KOPT-K1 (cell line): ENCODE results near the gene PPDPF.

ENCODE experiments used
- H3K27ac ChIP-seq: fragments of 200-600 bp; sonication (generic); 2 replicates; pipeline ENCODE4 v1.5.1; 2016; ENCODE audit warnings: antibody characterized with exemption, mild to moderate bottlenecking, low read depth, low read length; ENCODE audit not compliant: poor library complexity, severe bottlenecking
- H3K36me3 ChIP-seq: fragments of 200-600 bp; sonication (generic); 2 replicates; pipeline ENCODE4 v1.5.1; 2017; ENCODE audit warnings: antibody characterized with exemption, mild to moderate bottlenecking, low read length, moderate library complexity; ENCODE audit not compliant: insufficient read depth
- H3K9me3 ChIP-seq: fragments of 200-600 bp; sonication (generic); 2 replicates; pipeline ENCODE4 v1.5.1; 2017; ENCODE audit warnings: antibody characterized with exemption, low read length, mild to moderate bottlenecking; ENCODE audit not compliant: insufficient read depth, poor library complexity, severe bottlenecking

The PPDPF gene

DNA sequence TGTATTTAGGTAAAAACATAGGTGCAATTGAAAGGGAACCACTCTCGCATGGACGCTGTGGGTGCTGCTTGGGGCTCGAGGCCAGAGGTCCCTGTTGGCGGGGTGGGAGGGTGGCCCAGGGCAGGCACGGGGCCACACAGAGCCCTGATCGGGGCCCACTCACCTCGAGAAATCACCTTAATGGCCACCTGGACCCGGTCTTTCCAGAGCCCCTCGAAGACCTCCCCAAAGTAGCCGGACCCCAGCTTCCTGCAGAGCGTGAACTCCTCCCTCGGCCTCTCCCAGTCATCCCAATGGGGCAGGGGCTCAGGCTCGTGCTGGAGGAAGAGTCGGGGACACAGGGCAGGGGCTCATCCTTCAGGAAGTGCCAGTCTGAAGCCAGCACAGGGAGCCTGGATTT is 12.8 kb downstream of the PPDPF start:
- Histone ChIP-seq H3K27ac (no peak overlapping the region), H3K36me3 (no peaks in the 10 kb centered on the region), H3K9me3 (no peaks in the 10 kb centered on the region)

DNA sequence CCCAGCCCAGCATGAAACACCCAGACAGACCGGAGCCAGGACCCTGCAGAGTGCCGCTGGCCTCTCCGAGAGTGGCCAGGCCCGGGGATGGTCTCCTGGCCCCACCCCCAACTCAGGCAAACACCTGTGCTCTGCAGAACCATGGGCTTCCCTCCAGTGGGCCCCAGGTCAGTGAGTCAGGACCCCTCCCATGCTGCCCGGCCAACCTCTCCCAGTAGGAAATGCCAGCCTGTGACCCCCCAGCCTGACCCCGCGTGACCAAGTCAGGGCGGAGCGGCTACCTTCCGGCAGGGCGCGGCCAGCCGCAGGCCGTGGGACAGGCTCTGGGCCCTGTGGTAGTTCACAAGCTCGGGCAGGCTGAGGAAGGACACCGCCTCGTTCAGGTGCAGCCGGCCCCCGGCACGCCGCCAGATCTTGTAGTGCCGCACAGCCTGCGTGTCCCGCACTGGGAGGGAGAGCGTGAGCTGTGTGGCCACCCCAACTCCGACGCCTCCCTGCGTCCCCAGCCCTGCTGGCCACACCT is 13.4 kb downstream of the PPDPF start:
- Histone ChIP-seq H3K27ac (no peak overlapping the region), H3K36me3 (no peaks in the 10 kb centered on the region), H3K9me3 (no peaks in the 10 kb centered on the region)

DNA sequence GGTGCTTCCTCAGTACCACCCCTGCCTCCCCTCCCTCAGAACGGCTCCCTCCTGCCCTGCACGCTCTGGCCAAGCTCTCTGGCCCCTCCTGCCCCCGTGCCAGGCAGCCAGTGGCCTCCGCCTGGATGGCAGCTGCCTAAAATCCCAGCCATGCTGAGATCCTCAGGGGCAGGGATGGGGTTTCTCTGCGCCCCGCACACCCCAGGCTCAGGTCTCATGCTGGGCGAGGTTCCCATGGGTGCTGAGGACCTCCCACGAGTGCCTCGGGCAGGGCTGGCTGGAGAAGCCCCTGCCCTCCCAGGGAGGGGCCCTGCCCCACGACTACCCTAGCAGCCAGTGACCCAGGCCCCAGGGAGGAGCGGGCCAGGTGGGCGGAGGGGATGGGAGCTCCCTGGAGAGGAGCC is 13.9 kb downstream of the PPDPF start:
- Histone ChIP-seq H3K27ac (no peak overlapping the region), H3K36me3 (no peaks in the 10 kb centered on the region), H3K9me3 (no peaks in the 10 kb centered on the region)

DNA sequence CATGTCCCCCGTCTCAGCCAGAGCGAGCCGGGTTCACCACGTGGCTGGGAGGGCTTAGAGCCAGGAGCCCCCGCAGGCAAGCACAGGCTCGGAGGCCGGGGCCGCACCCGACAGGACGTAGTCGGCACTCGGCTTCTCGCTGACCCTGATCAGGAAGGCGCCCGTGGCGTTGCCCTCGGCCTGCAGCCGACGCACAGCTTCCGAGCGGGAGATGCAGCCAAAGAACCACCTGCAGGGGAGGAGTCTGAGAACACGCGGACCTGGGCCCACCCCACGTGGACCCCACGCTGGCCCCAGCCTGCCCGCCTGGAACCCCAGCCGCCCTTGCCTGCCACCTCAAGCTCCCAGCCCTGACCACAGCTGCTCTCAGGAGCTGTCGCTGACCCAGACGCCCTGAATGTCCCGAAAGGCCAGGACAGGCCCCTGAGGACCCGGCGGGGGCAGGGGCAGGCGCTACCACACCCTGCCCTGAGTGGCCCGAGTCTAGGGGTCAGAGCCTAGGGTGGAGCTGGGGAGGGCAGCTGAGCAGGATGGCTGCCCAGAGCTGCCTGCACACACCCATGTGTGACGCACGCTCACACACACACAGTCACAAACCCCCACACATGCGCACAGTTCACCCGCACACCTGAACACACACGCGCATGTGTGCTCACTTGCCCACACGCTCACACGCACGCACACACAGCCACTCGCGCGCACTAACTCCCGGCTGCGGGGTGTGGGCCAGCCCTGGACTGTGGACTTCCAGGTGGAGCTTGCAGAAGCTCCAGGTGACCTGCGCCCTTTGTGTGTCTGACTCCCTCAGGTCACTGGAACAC is 14.5 kb downstream of the PPDPF start:
- Histone ChIP-seq H3K9me3 (no peaks in the 10 kb centered on the region), H3K36me3 (no peaks in the 10 kb centered on the region), H3K27ac (no peak overlapping the region)

DNA sequence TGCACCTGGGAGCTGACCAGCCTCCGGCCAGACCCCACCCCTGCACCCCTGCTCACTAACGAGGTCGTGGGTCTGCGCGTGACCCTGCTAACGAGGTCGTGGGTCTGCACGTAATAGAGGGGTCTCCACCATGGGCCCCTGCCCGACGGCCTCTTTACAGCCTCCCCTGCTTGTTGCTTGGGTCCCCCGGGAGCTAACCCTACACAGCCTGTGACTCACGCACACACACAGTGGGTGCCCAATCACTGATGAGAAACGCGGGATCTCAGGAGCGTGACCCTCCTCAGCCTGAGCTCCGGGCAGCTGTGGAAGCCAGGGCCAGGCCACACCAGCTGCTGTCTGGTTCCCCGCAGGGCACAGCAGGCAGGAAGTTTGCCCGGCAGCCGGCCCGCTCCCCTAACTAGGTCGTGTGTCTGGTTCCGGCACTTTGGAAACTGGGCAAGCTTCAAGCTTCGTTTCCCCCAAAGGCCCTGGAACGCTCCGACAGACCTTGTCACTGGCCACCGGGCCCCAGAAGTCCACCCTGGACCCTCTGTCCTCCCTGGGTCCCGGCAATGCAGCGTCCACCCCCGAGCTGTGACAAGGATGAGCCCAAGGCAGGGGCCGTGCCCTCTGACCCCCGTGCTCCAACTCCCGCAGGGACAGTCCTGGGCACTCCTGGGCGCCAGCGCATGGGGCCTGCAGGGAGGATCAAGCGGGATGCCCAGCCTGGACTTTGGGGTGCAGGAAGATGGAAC is 15.8 kb downstream of the PPDPF start:
- Histone ChIP-seq H3K9me3 (no peaks in the 10 kb centered on the region), H3K27ac (no peak overlapping the region)

DNA sequence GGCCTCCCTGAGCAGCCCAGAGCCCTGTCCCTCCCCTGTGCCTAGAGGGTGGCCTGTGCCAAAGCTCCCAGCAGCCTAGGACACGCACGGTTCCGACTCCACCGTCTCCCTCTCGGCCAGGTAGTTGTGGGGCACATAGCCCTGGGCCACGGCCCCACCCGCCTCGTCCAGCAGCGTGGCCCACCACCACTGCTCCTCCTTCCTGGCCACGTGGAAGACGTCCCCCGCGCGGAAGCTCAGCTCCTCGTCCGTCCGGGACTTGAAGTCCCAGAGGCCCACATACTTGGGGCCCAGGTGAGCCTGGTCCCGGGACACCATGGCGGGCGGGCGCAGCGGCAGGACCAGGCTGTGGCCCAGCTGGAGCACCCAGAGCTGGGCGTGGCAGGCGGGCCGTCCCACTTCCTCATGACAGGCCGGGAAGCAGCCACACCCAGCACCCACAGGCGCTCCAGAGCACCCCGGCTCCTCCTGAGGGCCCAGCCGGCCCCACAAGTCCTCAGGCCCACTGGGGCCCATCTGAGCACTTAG is 16.5 kb downstream of the PPDPF start, which contains the start of gene PTK6:
TSS of gene PTK6 (minus strand) at position 380 of the 528 bp plus-strand sequence. CDS start at position 318, 62 bp downstream.
- H3K36me3 ChIP-seq: no peaks in the 10 kb centered on the region
- H3K9me3 ChIP-seq: no peaks in the 10 kb centered on the region
- H3K27ac ChIP-seq: peak within 1 kb of the TSS; percentile 83

More for the DNA sequence above, 15.8 kb downstream of the PPDPF start:
- H3K36me3 ChIP-seq: no peaks in the 10 kb centered on the region

DNA sequence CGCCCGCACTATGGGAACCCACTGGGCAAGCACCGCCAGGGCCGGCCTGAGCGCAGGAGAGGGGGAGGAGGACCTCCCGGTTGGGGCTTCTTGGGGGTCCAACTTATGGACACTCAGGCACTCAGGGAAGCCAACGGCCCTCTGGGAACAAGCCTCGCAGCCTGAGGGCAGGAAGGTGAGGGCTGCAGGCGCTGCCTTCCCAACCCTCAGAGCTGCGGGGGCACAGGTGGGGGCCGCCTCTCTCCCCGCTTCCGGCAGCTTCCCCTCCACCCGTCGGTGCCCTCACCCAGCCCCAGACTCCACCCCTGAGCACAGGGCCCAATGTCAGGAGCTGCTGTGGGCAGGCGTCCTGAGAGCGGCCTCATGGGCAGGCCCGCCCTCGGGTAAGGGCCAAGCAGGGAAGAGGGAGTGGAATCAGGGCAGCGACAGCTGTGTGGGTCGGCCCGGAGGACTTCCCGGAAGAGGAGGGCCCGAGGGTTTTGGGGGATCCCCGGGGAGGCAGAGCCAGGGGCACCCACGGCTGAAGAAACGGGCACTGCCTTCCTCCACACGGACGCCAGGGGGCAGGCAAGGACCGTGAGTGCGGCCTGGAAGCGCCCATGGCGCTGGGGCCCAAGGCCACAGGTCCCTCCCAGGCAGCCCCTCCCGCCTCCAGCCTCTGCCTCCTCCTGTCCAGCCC is 17.1 kb downstream of the PPDPF start:
- no peaks in the 10 kb centered on the region for H3K36me3 ChIP-seq
- no peaks in the 10 kb centered on the region for H3K9me3 ChIP-seq
- peak overlapping the region; percentile 83 for H3K27ac ChIP-seq

DNA sequence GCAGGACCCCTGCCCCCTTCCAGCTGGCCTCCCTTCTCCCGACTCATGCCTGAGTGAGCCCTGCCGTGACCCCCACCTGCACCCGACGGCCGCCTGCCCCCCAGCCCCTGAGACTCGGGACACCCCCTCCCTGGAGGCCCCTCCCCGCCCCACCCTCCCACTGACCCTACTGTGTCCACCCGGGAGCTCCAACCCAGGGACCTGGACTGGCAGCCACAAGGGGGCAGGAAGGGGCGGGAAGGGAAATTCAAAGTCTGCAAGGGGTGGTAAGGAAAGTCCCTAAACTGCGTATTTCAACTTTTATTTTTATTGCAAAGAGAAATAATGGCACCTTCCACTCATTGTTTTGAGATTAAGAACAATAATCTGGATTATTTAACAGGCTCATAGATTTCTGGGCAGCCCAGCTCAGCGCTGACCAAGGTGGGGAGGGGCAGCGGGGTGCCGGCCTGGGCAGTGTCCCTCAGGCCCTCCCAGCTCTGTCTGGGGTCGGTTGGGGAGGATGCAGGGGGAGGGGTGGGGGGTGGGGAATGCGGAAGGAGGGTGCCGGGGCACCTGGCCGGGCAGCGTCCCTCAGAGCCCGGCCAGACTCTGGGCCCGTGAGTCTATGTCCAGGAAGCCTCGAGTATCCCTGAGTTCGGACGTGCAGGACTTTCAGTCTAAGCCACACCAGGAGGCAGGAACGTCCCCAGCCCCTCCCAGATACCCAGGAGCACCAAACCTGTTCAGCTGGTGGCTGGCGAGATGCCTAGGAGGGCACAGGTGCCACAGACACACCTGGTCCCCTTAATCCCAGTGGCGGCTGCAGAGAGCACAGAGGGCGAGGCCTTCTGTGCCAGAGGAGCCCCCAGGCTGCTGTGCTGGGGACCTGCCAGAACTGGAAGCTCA is 17.9 kb downstream of the PPDPF start:
- no peaks in the 10 kb centered on the region for H3K36me3 ChIP-seq
- H3K9me3 ChIP-seq: no peaks in the 10 kb centered on the region
- H3K27ac ChIP-seq: peak overlapping the region; percentile 83

DNA sequence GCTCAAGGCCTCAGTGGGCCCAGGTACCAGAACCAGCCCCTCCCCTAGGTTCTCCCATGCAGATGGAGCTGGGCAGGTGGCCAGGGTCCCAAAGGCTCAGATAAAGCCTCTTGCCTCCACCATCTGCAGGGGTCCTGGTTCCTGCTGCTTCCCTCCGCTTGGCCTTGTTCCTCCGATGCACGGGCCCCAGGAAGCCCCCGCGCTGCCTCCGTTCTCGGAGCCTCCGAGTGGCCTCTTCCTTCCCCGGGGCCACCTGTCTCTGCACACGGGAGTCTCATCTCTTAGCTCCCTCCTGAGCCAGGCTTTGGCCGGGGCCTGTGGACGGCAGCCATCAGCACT is 18.5 kb downstream of the PPDPF start:
- Histone ChIP-seq H3K27ac (no peak overlapping the region), H3K9me3 (no peaks in the 10 kb centered on the region), H3K36me3 (no peaks in the 10 kb centered on the region)

DNA sequence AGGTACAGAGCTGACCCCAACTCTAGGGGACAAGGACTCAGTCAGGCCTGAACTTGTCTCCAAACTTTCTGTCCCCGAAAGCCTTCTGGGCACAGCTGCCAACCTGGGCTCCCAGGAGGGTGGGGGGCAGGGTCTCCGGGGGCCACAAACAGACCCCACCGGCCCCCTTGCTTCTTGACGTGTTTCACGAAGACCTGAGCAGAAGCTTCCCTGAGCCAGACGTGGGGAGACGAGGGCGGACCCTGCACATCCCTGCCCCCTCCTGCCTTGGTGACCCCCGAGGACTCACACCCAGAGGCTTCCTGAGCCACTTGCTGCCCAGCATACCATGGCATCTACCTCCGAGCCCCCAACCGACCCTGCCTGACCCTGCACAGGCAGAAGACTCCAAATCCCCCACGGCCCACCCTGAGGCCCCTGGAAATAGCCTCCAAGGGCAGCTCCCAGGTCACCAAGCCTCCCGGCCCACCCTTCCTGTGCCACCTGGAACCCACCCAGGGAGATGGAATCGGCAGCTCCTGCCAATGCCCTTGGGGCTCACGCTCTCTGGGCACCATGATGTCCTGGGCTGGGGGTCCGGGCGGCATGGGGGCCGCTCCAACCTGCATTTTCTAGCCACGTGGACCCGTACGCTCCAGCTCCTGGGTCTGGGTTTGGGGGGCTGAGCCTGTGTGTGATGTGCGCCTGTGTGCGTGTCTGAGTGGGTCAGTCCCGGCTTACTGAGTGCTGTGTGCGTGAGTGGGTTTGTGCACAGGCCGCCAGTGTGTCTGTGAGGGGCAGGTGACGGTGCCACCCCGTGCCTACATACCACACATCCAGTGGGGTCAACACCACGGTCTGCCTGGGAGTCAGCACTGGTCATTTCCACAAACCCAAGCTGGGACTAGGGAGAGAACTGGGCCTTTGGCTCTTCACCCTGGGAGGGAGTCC is 19.1 kb downstream of the PPDPF start:
- Histone ChIP-seq H3K9me3 (no peaks in the 10 kb centered on the region), H3K36me3 (no peaks in the 10 kb centered on the region), H3K27ac (no peak overlapping the region)

DNA sequence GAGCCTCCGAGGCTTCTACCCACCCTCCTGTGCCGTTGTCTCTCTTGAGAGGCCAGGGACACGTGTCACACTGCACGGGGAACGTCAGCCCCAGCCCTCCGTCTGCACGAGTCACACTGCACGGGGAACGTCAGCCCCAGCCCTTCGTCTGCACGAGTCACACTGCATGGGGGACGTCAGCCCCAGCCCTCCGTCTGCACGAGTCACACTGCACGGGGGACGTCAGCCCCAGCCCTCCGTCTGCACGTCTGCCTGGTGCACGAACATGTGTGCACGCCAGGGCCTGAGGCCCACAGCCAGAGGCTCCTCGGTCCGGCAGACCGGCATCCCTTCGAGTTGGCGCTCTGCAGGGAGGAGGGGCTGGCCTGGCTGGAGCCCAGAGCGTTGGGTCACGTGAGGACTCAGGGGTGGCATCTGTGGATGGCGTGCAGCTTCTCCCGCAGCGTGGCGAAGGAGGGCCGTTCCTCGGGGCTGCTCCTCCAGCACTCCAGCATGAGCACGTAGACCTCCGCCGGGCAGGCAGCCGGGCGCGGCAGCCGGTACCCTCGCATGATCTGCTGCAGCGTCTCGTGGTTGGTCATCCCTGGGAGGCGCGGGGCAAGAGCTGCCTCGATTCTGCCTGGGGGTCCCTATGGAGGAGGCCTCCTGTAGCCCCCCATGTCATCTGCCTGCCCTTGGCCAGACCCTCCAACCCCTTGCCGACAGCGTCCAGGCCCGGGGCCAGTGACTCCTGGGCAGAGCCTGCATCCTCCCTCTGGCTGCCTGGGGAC is 20.0 kb downstream of the PPDPF start:
- no peak overlapping the region for H3K27ac ChIP-seq
- H3K36me3 ChIP-seq: no peaks in the 10 kb centered on the region

DNA sequence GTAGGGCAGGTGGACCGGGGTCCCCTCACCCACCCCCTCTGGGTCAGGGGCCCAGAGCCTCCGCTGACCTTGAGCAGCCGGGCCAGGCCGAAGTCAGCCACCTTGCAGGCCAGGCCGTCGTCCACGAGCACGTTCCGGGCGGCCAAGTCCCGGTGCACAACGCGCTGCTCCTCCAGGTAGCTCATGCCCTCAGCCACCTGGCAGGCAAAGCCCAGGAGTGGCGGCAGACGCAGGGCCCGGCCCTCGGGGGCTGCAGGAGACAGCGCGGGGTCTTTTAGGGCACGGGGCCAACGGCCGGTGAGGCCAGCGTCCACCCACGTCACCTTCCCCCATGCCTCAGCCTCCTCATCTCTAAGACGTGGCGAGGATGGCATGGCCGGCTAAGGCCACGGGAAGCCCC is 20.8 kb downstream of the PPDPF start:
- Histone ChIP-seq H3K36me3 (no peaks in the 10 kb centered on the region), H3K9me3 (no peaks in the 10 kb centered on the region), H3K27ac (no peak overlapping the region)

More for the DNA sequence above, 20.0 kb downstream of the PPDPF start:
- H3K9me3 ChIP-seq: no peaks in the 10 kb centered on the region

DNA sequence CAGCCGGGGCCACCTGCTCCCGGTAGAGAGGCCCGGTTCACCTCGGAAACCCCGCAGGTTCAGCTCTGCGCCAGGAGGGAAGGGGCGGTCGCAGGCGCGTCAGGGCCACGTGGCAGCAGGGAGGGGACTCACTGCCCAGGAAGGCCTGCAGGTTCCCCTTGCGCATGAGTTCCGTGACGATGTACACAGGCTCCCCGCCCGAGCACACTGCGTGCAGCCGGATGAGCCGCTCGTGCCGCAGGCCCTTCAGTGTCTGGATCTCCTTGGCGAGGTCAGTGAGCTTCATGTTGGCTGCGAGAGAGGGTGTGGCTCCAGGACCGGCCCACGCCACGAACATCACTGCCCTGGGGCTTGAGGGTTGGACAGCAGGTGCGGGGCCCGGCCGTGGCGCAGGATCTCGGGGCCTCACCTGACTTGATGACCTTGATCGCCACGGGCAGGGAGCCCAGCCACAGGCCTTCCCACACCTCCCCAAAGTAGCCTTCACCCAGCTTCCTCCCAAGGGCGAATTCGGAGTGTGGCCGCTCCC is 21.5 kb downstream of the PPDPF start:
- Histone ChIP-seq H3K9me3 (no peaks in the 10 kb centered on the region), H3K36me3 (no peaks in the 10 kb centered on the region), H3K27ac (no peak overlapping the region)
